CD14-positive monocyte (primary cell): Measurements from ENCODE around the gene COLQ. TPM values are rescaled to one million over a fixed set of nuclear protein-coding genes. Genes with fewer than 3 reads are reported as not detected.

Experiments
- DNase-seq, 3 donors: peaks; one replicate each; pipeline ENCODE4 v3.0.0-alpha.2; 2011 to 2022
- H2AFZ ChIP-seq: 2 replicates; pipeline ENCODE4 v1.6.0; 2012; ENCODE audit warnings: mild to moderate bottlenecking, low read depth, low read length, inconsistent platforms; ENCODE audit not compliant: insufficient read depth, poor library complexity, severe bottlenecking
- H3K27ac ChIP-seq, 2 donors: 1 replicate in 1 of 2; 2 replicates in 1 of 2; pipeline ENCODE4 v1.5.1; 2012 to 2013; ENCODE audit warnings: low read length in 2 of 2, control low read depth in 1 of 2, inconsistent platforms in 1 of 2, low read depth in 1 of 2, mild to moderate bottlenecking in 1 of 2
- H3K27me3 ChIP-seq, 2 donors: one replicate each; pipeline versions ENCODE4 v1.6.0 to v1.6.1; 2011 to 2013; ENCODE audit warnings: low read length in 2 of 2; ENCODE audit not compliant: control insufficient read depth in 2 of 2, insufficient read depth in 2 of 2
- H3K36me3 ChIP-seq, 2 donors: replicated peaks in 1 of 2; 1 replicate in 1 of 2; 2 replicates in 1 of 2; pipeline versions ENCODE4 v1.5.1 to v1.6.1; 2012 to 2013; ENCODE audit warnings: low read length in 2 of 2, control low read depth in 1 of 2, inconsistent platforms in 1 of 2, mild to moderate bottlenecking in 1 of 2; ENCODE audit not compliant: insufficient read depth in 2 of 2, control insufficient read depth in 1 of 2
- H3K4me1 ChIP-seq, 2 donors: 1 replicate in 1 of 2; 2 replicates in 1 of 2; pipeline versions ENCODE4 v1.5.1 to v1.6.1; 2012 to 2013; ENCODE audit warnings: low read length in 2 of 2, control low read depth in 1 of 2, inconsistent platforms in 1 of 2, mild to moderate bottlenecking in 1 of 2, moderate library complexity in 1 of 2; ENCODE audit not compliant: insufficient read depth in 2 of 2, control insufficient read depth in 1 of 2
- H3K4me2 ChIP-seq: replicated peaks from 2 replicates; pipeline ENCODE3; 2012; ENCODE audit warnings: low read length, moderate library complexity, mild to moderate bottlenecking; ENCODE audit not compliant: poor library complexity, severe bottlenecking; ENCODE audit errors: extremely low read depth
- H3K4me3 ChIP-seq, 3 experiments: fragments of 200-600 bp in 1 of 3; sonication (generic) in 1 of 3; replicated peaks in 1 of 3; 1 replicate in 2 of 3; 2 replicates in 1 of 3; pipeline ENCODE4 v1.5.1; 2011 to 2013; ENCODE audit warnings: low read length in 3 of 3, mild to moderate bottlenecking in 3 of 3, control low read depth in 2 of 3, low read depth in 2 of 3, inconsistent platforms in 1 of 3, moderate library complexity in 1 of 3
- H3K79me2 ChIP-seq: 2 replicates; pipeline ENCODE4 v1.6.0; 2012; ENCODE audit warnings: mild to moderate bottlenecking, control low read depth, inconsistent platforms, low read length, moderate library complexity; ENCODE audit not compliant: insufficient read depth
- H3K9ac ChIP-seq: 2 replicates; pipeline ENCODE4 v1.6.0; 2017; ENCODE audit warnings: low read length, mild to moderate bottlenecking; ENCODE audit not compliant: insufficient read depth, poor library complexity, severe bottlenecking
- H3K9me3 ChIP-seq, 2 donors: replicated peaks in 1 of 2; 1 replicate in 1 of 2; 2 replicates in 1 of 2; pipeline versions ENCODE4 v1.5.1 to v1.6.1; 2012 to 2013; ENCODE audit warnings: low read length in 2 of 2, control low read depth in 1 of 2; ENCODE audit not compliant: control insufficient read depth in 1 of 2, insufficient read depth in 1 of 2
- H4K20me1 ChIP-seq: 2 replicates; pipeline ENCODE4 v1.6.0; 2012; ENCODE audit warnings: mild to moderate bottlenecking, low read length, control low read depth, moderate library complexity; ENCODE audit not compliant: insufficient read depth
- H3K27ac Mint-ChIP-seq, 7 donors: one replicate each; pipeline ENCODE4 v1.8.0; 2020; ENCODE audit warnings: mild to moderate bottlenecking in 7 of 7, mixed read lengths in 7 of 7, moderate library complexity in 6 of 7, inconsistent platforms in 2 of 7
- H3K27me3 Mint-ChIP-seq, 3 donors: one replicate each; pipeline ENCODE4 v1.8.0; 2021 to 2022; ENCODE audit warnings: low read depth in 3 of 3, mild to moderate bottlenecking in 3 of 3, mixed read lengths in 3 of 3, moderate library complexity in 3 of 3, inconsistent platforms in 1 of 3
- H3K36me3 Mint-ChIP-seq, 2 donors: one replicate each; pipeline ENCODE4 v1.8.0; 2020; ENCODE audit warnings: mixed read lengths in 2 of 2, inconsistent platforms in 1 of 2, mild to moderate bottlenecking in 1 of 2
- H3K4me1 Mint-ChIP-seq: one replicate; pipeline ENCODE4 v1.8.0; 2020; ENCODE audit warnings: mild to moderate bottlenecking, mixed read lengths
- H3K4me3 Mint-ChIP-seq, 2 donors: one replicate each; pipeline ENCODE4 v1.8.0; 2020; ENCODE audit warnings: mild to moderate bottlenecking in 2 of 2, mixed read lengths in 2 of 2, moderate library complexity in 1 of 2
- H3K9me3 Mint-ChIP-seq, 7 donors: one replicate each; pipeline ENCODE4 v1.8.0; 2020 to 2022; ENCODE audit warnings: mixed read lengths in 7 of 7, mild to moderate bottlenecking in 6 of 7, moderate library complexity in 6 of 7, inconsistent platforms in 2 of 7
- CTCF ChIP-seq: fragments of 200-600 bp; IDR thresholded peaks from one replicate; pipeline ENCODE4 v1.8.0; 2022; ENCODE audit warnings: antibody characterized with exemption, mild to moderate bottlenecking
- WGBS: methylation state at CpG from one replicate; pipeline ENCODE4 v1.1.5; 2013; ENCODE audit warnings: missing lambda C conversion rate; ENCODE audit not compliant: insufficient coverage; 5-methylcytosine and 5-hydroxymethylcytosine counted together
- intact Hi-C, 2 donors: fragments of 100-400 bp; cut with micrococcal nuclease; formaldehyde crosslinking; loops; one replicate each; pipeline versions ENCODE4 v1.15.0 to v1.15.1; 2023
- polyA plus RNA-seq, 3 donors: library from polyadenylated mRNA; depleted of rRNA in 1 of 3; unstranded in 2 of 3; stranded (reverse) in 1 of 3; fragments of 300-500 nt in 2 of 3; fragments of >200 nt in 1 of 3; fragmentation: Illumina TruSeq in 2 of 3; gene quantifications; 1 replicate in 2 of 3; 2 replicates in 1 of 3; pipeline ENCODE4 v1.2.3, GENCODE V29; 2012 to 2021

The COLQ gene
- polyA plus RNA-seq, 3 donors, result 0.23 to 1.9 (median 0.73) TPM

- peaks cover 0 to 5% of the 10 kb centered on the region in 2 donors for H3K4me1 ChIP-seq
- peaks cover 0 to 3% (median 0%) of the 10 kb centered on the region in 7 donors for H3K9me3 Mint-ChIP-seq
- 90% methylated on average over 7 of the region's 9 CpGs for WGBS
- H3K9ac ChIP-seq, result no peak overlapping the region
- no peak overlapping the region for H3K27ac Mint-ChIP-seq
- no peak overlapping the region for H3K27ac ChIP-seq
- H3K4me3 Mint-ChIP-seq, result no peak overlapping the region
- no peak overlapping the region for H2AFZ ChIP-seq
- peaks cover 4% of the 10 kb centered on the region for H3K4me1 Mint-ChIP-seq
- no peak for DNase-seq
- no peaks in the 10 kb centered on the region for H4K20me1 ChIP-seq
- intact Hi-C loops, result no loop called here
- no peak for TF ChIP-seq CTCF
- no peaks in the 10 kb centered on the region for H3K79me2 ChIP-seq
- no peak overlapping the region for H3K4me2 ChIP-seq
- H3K9me3 ChIP-seq, result no peaks in the 10 kb centered on the region
- no peaks in the 10 kb centered on the region for H3K27me3 ChIP-seq
- H3K36me3 ChIP-seq, result no peaks in the 10 kb centered on the region
- H3K36me3 Mint-ChIP-seq, result peaks cover 11 to 16% of the 10 kb centered on the region in 2 donors
- H3K27me3 Mint-ChIP-seq, result peaks cover 0 to 4% (median 3%) of the 10 kb centered on the region in 3 donors
- H3K4me3 ChIP-seq, result no peak overlapping the region
Observed at GRCh38 chr3:15452156-15452555, 69.3 kb downstream of the COLQ start.

GRCh38 chr3:15451216-15452113, 70.0 kb downstream of the COLQ start:
- intact Hi-C loops, result no loop called here
- 93% methylated on average over 12 of the region's 18 CpGs for WGBS
- Histone ChIP-seq H2AFZ (no peak overlapping the region), H3K9ac (no peak overlapping the region), H3K27ac (no peak overlapping the region), H3K4me3 (no peak overlapping the region), H3K79me2 (no peaks in the 10 kb centered on the region), H3K4me1 (peaks cover 0 to 5% of the 10 kb centered on the region in 2 donors), H4K20me1 (no peaks in the 10 kb centered on the region), H3K36me3 (no peaks in the 10 kb centered on the region), H3K27me3 (no peaks in the 10 kb centered on the region), H3K9me3 (no peaks in the 10 kb centered on the region), H3K4me2 (no peak overlapping the region)
- Mint-ChIP-seq H3K27ac (peak overlapping the region in 1 of 7 donors; percentile 37), H3K4me1 (peaks cover 4% of the 10 kb centered on the region), H3K27me3 (peaks cover 0 to 4% (median 3%) of the 10 kb centered on the region in 3 donors), H3K36me3 (peaks cover 11 to 16% of the 10 kb centered on the region in 2 donors), H3K4me3 (no peak overlapping the region), H3K9me3 (peaks cover 0 to 3% (median 0%) of the 10 kb centered on the region in 7 donors)
- no peak for DNase-seq
- TF ChIP-seq CTCF, result no peak
